Activated CD4-positive, alpha-beta T cell treated with anti-CD3 and anti-CD28 coated beads, Interleukin-2, amount 50 U/mL, for 4 hours (primary cell): ENCODE data around the gene ATF1.
"Not testable (repeated sequence)": the region's sequence is repeated elsewhere in the genome, so short reads cannot be mapped to it uniquely, and the experiment has no call there.

Experiments used
- DNase-seq, 2 experiments: peaks; one replicate each; pipeline ENCODE4 v3.0.0-alpha.2; 2020

The ATF1 gene

DNA sequence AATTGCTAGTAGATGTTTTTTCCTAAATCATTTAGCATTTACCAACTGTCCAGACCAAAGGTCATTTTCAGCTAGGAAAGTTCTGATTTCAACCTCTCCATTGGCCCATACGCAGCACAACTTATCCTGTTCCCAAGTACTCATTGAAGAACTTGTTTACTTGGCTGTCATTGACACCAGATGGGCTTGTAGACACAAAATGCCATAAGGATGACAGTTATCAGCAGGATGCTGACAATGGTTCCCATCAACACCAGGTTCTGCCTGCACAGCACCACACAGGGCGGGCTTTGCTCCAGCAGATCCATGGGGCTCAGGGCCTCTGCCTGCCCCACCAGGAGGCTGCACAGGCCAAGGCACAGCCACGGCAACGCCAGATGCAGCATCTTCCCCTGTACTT lies 42.3 kb downstream of the ATF1 start:
- no peak for DNase-seq

DNA sequence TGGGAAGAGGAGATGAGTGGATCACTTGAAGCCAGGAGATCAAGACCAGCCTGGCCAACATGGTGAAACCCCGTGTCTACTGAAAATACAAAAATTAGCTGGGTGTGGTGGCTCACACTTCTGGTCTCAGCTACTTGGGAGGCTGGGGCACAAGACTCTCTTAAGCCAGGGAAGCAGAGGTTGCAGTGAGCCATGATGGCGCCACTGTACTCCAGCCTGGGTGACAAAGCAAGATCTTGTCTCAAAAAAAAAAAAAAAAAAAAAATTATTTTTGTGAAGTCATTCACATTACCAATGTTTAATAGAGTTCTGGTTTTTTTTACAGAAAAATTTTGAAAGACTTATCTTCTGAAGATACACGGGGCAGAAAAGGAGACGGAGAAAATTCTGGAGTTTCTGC lies 45.2 kb downstream of the ATF1 start:
- not testable (repeated sequence) for DNase-seq

DNA sequence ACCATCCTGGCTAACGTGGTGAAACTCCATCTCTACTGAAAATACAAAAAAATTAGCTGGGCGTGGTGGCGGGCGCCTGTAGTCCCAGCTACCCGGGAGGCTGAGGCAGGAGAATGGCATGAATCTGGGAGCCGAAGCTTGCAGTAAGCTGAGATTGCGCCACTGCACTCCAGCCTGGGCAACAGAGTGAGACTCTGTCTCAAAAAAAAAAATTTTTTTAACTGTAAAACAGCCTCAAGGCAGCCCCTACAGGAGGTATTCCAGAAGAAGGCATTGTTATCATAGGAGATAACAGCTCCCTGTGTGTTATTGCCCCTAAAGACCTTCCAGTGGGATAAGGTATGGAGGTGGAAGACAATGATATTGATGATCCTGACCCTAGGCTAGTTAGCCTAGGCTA lies 51.0 kb downstream of the ATF1 start:
- DNase-seq = not testable (repeated sequence)

DNA sequence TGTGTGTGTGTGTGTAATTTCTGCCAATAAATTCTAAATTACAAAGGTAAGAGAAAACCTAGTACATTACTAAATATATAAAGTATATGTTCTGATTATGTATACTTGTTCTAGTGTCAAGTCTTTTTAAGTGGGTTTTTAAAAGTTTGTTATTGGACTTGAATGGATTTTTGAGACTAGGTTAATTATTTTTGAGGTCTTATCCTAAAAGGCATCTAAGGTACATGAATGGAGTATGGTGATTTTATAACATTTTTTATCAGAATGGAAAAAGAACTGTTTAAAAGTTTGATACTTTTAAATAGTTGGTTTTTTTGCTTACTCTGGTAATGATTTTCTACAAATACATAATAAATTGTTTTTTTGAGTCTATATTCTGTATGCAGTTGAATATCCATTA lies 56.3 kb downstream of the ATF1 start:
- no peak for DNase-seq

DNA sequence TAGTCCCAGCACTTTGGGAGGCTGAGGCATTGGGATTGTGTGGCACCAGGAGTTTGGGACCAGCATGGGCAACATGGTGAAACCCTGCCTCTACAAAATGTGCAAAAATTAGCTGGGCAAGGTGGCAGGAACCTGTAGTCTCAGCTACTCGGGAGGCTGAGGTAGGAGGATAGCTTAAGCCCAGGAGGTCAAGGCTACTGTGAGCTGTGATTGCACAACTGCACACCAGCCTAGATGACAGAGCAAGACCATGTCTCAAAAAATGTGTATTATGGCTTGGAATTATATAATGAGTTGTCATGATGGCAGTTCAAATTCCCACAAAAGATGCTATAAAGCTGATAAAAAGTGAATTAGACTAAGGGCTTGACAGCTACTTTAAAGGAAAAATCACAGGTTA lies 58.2 kb downstream of the ATF1 start:
- DNase-seq = no peak

DNA sequence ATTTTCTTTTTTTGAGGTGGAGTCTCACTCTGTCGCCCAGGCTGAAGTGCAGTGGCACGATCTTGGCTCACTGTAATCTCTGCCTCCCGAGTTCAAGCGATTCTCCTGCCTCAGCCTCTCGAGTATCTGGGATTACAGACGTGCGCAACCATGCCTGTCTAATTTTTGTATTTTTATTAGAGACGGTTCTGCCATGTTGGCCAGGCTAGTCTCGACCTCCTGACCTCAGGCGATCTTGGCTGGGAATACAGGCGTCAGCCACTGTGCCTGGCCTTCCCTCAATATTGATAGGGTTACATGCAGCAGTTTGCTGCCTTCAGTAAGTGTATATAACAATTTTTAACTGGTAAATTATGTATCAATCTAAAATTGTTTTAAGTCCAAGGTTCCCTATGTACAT lies 59.8 kb downstream of the ATF1 start:
- DNase-seq = not testable (repeated sequence)

DNA sequence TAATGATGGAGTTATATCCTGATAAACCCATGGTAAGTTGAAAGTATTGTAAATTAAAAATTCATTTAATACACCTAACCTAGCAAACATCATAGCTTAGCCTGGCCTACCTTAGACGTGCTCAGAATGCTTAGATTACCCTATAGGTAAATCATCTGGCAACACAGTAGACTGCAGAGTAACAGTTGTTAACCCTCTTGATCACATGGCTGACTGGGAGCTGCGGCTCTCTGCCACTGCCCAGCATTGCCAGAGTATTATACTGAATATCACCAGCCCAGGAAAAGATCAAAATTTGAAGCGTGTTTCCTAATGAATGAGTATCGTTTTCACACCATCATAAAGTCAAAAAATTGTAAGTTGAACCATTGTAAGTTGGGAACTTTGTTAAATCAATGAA lies 61.0 kb downstream of the ATF1 start:
- no peak for DNase-seq

DNA sequence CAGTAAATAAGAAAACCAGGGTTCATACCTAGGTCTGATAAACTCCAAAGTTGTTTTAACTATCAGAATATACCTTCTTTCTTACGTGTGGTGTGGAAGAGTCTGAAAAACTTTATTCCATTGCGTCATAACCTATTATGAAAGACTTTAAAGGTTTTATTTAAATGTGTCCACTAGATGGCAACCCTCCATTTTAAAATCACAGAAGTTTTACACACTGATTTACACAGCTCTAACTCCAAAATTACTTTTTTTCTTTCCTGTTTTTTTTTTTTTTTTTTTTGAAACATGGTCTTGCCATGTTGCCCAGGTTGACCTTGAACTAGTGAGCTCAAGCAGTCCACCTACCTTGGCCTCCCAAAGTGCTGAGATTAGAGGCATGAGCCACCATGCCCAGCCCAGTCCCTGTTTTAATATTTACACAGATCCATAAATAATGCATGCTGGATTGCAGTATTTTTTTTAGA lies 61.5 kb downstream of the ATF1 start:
- DNase-seq = no peak

DNA sequence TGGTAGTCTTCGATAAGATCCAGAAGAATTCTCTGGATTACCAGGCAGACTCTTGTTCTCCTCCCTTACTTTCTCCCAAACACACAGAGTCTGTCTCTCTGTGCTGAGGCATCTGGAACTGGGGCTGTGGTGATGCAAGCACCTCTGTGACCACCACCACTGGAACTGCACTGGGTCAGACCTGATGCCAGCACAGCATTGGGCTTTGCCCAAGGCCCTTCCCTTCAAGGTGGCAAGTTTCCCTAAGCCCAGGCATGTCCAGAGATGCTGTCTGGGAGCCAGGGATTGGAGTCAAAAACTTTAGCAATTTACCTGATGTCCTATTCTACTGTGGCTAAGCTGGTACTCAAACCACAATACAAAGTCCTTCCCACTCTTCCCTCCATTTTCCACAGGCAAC lies 64.2 kb downstream of the ATF1 start:
- DNase-seq = no peak

DNA sequence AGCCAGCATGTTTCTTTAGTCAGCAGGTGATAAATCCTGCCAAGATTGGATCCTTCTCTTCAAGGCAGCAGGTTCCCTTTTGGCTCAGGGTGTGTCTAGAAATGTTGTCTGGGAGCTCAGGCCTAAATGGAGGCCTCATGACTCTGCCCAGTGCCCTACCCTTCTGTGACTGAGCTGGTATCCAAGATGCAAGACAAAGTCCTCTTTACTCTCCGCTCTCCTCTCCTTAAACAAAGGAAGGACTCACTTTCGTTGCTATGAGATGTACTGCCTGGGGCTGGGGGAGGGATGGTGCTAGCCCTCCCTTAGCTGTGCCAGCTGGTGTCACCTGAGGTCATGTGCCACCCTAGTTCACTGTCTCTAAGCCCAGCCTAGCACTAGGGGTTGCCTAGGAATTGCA lies 65.0 kb downstream of the ATF1 start:
- no peak for DNase-seq

DNA sequence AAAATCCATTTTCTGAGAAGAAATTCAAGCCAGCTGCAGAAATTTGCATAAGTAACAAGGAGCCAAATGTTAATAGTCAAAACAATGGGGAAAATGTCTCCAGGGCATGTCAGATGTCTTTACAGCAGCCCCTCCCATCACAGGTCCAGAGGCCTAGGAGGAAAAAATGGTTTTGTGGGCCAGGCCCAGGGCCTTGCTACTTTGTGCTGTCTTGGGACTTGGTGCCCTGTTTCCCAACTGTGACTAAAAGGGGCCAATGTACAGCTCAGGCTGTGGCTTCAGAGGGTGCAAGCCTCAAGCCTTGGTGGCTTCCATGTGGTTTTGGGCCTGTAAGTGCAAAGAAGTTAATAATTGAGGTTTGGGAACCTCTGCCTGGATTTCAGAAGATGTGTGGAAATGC lies 69.9 kb downstream of the ATF1 start:
- not testable (repeated sequence) for DNase-seq

DNA sequence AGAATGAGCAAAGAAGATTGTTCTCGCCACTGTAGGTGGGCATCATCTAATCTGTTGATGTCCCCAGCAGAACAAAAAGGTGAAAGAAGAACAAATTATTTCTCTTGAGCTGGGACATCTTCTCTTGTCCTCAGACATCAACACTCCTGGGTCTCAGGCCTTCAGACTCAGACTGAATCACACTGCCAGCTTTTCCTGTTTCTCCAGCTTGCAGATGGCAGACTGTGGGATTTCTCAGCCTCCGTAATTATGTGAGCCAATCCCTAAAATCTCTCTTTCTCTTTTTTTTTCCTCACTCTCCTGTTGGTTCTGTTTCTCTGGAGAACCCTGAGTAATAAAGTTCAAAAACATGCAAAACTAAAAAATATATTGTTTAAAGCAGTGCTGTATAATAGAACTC lies 75.1 kb downstream of the ATF1 start:
- DNase-seq = no peak

DNA sequence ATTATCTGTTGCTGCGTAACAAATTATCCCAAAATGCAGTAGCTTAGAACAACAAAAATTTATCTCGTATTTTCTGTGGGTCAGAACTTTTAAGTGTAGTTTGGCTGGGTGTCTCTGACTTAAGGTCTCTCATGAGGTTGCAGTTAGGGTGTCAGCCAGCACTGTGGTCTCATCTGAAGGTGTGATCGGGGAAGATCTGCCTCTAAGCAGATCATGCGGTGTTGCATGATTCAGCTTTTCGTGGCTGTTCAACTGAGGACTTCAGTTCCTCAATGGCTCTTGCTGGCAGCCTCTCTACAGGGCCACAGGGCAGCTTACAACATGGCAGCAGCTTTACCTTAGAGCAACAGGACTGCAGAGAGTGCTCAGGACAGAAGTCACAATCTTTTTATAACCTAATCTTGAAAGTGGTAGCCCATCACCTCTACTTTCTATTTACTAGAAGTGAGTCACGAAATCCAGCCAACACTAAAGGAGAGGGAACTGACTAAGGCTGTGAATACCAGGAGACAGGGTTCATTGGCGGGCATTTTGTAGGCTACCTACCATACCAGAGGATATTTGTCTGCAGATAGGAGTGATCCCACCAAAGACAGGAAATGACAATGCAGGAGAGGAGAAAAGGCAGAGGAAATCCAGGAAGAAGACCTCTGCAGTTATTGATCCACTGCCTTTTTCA lies 77.0 kb downstream of the ATF1 start:
- no peak for DNase-seq

DNA sequence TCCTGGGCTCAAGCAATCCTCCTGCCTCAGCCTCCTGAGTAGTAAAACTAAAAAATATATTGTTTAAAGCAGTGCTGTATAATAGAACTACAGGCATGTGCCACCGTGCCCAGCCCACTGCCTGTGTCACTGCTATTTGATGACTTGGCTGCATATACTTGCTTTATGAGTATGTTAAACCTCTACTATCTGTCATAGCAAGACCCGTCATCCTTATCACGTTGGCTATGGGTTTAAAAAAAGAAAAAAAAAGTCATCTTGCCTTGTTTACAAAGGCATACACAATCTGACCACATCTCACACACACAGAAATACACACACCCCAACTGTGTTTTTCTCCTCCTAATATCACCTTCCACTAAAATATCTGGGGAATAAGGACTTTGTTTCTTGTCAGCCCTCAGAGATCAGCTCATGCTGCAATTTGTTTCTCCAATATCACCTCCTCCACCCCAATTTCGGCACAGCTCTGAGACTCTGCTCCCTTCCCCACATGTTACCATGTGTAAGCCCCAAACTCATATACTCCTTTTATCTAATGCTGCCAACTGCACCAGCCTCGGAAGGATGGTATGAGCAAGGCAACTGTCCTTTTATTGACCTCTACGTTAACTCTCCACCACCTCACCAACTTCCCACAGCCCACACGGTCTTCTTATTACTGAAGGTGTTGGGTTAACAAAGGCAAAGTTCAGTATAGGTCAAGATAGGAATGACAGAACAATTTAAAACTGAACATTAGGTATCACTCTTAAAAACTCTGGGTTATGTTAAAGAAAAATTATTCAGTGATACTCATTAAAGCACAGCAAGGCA lies 78.0 kb downstream of the ATF1 start:
- no peak for DNase-seq

DNA sequence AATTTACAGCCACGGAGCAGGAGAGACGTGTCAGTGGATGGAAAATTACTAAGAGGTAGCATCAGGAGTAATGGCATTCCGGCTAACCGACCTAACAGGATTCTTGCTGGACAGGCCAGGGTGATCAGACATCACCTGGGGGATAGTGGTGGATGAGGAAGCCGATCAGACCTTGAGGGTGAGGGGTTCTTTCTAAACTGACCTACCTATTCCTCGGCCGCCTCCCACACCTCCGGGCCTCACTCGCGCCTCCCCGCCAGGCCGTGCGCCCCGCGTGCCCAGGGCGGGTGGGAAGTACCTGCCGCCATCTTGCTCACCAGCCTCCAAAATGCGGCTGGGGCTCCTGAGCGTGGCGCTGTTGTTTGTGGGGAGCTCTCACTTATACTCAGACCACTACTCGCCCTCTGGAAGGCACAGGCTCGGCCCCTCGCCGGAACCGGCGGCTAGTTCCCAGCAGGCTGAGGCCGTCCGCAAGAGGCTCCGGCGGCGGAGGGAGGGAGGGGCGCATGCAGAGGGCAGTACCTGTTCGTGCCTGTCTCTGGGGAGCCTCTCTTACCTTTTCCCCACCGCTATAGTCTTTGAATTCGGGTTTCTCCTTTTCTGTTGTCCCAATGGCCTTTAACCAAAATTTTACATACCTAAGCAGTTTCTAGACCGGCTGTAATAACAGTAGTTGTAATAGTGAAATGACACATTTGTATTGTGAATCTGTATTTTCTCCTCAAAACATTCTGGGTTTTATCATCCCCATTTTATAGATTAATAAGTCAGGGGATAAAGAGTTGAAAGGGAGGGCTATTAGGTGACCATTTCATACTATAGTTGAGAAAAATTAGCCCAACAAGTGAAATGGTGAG lies 79.0 kb downstream of the ATF1 start, which contains the start of gene TMPRSS12:
Gene TMPRSS12 (plus strand): TSS at position 290 of the 857 bp plus-strand sequence. CDS start 39 bp downstream, at position 329.
- no peak for DNase-seq

DNA sequence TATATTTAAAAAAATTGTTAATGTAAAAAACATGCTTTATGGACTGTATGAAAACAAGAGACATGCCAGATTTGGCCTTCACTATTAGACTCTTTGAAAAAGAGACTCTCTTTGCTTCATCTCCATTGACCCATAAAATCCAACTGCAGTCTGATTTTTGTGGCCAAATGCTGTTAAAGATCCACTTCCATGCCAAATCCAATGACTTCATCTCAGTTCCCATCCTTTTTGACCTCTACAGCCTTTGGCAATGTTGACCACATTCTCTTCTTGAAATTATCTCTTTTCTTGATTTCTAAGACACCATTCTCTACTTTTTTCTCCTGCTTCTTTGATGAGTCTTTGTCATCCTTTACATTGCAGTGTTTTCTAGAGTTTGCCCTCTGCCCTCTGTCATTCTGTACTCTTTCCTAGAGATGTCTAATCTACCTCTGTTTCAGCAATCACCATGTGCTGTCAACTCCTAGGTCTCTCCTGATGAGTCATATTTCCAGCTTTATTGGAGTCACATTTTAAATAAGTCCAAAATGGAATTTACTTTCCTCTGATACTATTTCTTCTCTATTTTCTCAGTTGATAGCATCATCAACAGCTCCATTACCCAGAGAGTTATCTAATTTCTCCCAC lies 81.2 kb downstream of the ATF1 start:
- no peak for DNase-seq

DNA sequence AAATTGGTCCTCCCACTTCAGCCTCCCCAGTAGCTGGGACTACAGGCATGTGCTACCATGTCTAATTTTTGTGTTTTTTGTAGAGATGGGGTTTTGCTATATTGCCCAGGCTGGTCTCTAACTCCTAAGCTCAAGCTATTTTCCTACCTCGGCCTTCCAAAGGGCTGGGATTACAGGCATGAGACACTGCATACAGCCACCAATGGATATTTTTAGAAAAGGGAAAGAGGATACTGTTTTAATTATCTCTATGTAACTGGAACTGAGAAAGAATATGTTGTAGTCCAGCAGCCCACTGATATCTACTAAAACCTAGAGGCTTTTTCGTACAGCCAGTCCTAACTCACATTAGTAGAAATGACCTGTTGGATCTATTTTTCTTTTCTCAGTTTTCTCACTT lies 85.1 kb downstream of the ATF1 start:
- DNase-seq = no peak

DNA sequence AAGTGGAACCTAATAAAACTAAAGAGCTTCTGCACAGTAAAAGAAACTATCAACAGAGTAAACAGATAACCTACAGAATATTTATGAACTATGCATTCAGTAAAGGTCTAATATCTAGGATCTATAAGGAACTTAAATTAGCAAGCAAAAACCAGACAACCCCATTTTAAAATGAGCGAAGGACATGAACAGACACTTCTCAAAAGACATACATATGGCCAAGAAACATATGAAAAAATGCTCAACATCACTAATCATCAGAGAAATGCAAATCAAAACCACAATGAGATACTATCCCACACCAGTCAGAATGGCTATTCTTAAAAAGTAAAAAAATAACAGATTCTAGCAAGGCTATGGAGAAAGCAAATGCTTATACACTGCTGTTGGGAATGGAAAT lies 91.3 kb downstream of the ATF1 start:
- DNase-seq = not testable (repeated sequence)

DNA sequence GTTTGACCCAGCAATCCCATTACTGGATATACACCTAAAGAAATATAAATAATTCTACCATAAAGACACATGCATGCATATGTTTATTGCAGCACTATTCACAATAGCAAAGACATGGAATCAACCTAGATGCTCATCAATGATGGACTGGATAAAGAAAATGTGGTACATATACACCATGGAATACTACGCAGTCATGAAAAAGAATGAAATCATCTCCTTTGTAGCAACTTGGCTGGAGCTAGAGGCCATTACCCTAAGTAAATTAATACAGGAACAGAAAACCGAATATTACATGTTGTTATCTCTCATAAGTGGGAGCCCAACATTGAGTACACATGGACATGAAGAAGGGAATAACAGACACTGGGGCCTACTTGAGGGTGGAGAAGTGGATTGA lies 91.8 kb downstream of the ATF1 start:
- not testable (repeated sequence) for DNase-seq

DNA sequence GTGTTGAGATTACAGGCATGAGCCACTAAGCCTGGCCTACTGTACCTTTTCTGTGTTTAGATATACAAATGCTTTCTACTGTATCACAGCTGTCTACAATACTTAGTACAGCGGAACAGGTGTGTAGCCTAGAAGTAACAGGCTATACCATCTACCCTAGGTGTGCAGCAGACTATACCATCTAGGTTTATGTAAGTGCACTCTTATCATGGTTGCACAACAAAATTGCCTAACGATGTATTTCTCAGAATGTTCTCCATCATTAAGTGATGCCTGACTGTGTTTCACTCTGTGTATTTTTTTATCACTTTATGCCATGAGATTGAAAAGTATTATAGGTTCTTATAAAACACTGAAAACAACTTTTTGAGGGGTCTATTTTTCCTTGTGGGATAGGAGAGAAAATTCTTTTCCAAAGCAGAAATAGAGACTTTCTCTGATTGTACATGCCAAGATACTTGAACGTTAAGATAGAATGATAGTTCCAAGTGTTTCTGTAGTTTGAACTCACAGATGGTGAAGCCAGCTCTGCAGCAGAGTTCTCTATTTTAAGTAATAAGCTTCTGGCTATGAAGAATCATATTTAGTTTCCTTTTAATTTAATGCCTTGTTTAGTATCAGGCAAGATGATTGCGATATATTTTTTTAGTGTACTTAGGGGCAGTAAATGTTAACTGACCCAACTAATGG lies 95.9 kb downstream of the ATF1 start:
- no peak for DNase-seq

DNA sequence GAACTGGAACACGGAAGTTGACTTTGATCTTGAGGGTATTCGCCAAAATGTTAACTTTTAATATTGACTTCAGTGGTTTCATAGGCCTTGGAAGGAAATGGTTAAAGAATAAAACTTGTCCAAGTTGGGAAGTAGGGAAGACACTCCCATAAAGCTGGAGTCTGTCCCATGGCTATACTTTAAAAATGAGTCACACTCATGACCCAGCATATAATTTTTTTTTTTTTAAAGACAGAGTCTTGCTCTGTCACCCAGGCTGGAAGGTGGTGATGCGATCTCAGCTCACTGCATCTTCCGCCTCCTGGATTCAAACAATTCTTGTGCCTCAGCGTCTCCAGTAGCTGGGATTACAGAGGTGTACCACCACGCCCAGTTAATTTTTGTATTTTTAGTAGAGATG lies 98.4 kb downstream of the ATF1 start:
- no peak for DNase-seq

DNA sequence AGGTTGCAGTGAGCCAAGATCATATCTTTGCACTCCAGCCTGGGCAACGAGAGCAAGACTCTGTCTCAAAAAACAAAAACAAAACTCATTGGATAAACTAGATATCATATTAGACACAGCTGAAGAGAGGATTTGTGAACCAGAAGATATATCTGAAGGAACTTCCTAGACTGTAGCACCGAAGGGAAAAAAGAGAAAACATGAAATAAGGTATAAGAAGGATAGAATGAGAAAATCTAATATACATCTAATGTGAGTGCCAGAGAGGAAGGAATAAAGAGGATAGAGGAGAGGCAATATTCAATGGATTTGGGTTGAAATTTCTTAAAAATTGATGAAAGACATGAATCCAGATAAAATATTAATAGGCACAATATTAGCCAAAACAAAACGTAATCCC lies 101.4 kb downstream of the ATF1 start:
- DNase-seq = no peak
